Adipocyte (in vitro differentiated cells): ENCODE measurements around the gene PDE7B.
A peak's percentile ranks its signal among the peaks of the same experiment; 100 is the strongest.
"Not testable (repeated sequence)": the region's sequence is repeated elsewhere in the genome, so short reads cannot be mapped to it uniquely, and the experiment has no call there.

Experiments used
- DNase-seq: peaks from one replicate; pipeline ENCODE4 v3.0.0-alpha.2; 2015; ENCODE audit warnings: low read depth
- H3K27me3 ChIP-seq: replicated peaks from 2 replicates; pipeline ENCODE4 v1.7.0; 2013; ENCODE audit warnings: mild to moderate bottlenecking, low read length, moderate library complexity; ENCODE audit not compliant: control insufficient read depth, insufficient read depth
- H3K36me3 ChIP-seq: 2 replicates; pipeline ENCODE4 v1.7.0; 2013; ENCODE audit warnings: low read length, mild to moderate bottlenecking, moderate library complexity; ENCODE audit not compliant: control insufficient read depth, insufficient read depth, severe bottlenecking
- H3K4me1 ChIP-seq: 2 replicates; pipeline ENCODE4 v1.7.0; 2013; ENCODE audit warnings: mild to moderate bottlenecking, low read length, moderate library complexity; ENCODE audit not compliant: control insufficient read depth, insufficient read depth
- H3K4me3 ChIP-seq: 2 replicates; pipeline ENCODE4 v1.7.0; 2013; ENCODE audit warnings: mild to moderate bottlenecking, low read length, moderate library complexity
- H3K9ac ChIP-seq: 2 replicates; pipeline ENCODE4 v1.7.0; 2013; ENCODE audit warnings: mild to moderate bottlenecking, low read length, moderate library complexity
- H3K9me3 ChIP-seq: 2 replicates; pipeline ENCODE4 v1.7.0; 2013; ENCODE audit warnings: mild to moderate bottlenecking, low read length, moderate library complexity; ENCODE audit not compliant: control insufficient read depth

PDE7B gene

GRCh38 chr6:136201732-136202131 lies 350.2 kb downstream of the PDE7B start:
- Histone ChIP-seq H3K36me3 (no peaks in the 10 kb centered on the region), H3K4me3 (no peak overlapping the region), H3K9me3 (no peaks in the 10 kb centered on the region), H3K4me1 (no peaks in the 10 kb centered on the region), H3K9ac (no peak overlapping the region), H3K27me3 (no peaks in the 10 kb centered on the region)
- no peak for DNase-seq

GRCh38 chr6:136208783-136209182 lies 357.3 kb downstream of the PDE7B start:
- Histone ChIP-seq H3K36me3 (no peaks in the 10 kb centered on the region), H3K4me3 (no peak overlapping the region), H3K9ac (no peak overlapping the region), H3K4me1 (no peaks in the 10 kb centered on the region), H3K27me3 (no peaks in the 10 kb centered on the region), H3K9me3 (no peaks in the 10 kb centered on the region)
- DNase-seq, result no peak

GRCh38 chr6:136209496-136209895 lies 358.0 kb downstream of the PDE7B start:
- no peak overlapping the region for H3K9ac ChIP-seq
- no peak for DNase-seq
- H3K36me3 ChIP-seq, result no peaks in the 10 kb centered on the region
- H3K4me1 ChIP-seq, result no peaks in the 10 kb centered on the region
- H3K4me3 ChIP-seq, result no peak overlapping the region
- H3K9me3 ChIP-seq, result no peaks in the 10 kb centered on the region
- no peaks in the 10 kb centered on the region for H3K27me3 ChIP-seq

- Histone ChIP-seq H3K36me3 (no peaks in the 10 kb centered on the region), H3K9me3 (no peaks in the 10 kb centered on the region), H3K9ac (no peak overlapping the region), H3K27me3 (no peaks in the 10 kb centered on the region), H3K4me1 (no peaks in the 10 kb centered on the region), H3K4me3 (no peak overlapping the region)
- no peak for DNase-seq
These were observed 359.1 kb downstream of the PDE7B start for GRCh38 chr6:136210398-136211165.

GRCh38 chr6:136212608-136213007 lies 361.1 kb downstream of the PDE7B start:
- Histone ChIP-seq H3K27me3 (no peaks in the 10 kb centered on the region), H3K4me3 (no peak overlapping the region), H3K4me1 (no peaks in the 10 kb centered on the region), H3K9me3 (no peaks in the 10 kb centered on the region), H3K36me3 (no peaks in the 10 kb centered on the region), H3K9ac (no peak overlapping the region)
- no peak for DNase-seq

DNA sequence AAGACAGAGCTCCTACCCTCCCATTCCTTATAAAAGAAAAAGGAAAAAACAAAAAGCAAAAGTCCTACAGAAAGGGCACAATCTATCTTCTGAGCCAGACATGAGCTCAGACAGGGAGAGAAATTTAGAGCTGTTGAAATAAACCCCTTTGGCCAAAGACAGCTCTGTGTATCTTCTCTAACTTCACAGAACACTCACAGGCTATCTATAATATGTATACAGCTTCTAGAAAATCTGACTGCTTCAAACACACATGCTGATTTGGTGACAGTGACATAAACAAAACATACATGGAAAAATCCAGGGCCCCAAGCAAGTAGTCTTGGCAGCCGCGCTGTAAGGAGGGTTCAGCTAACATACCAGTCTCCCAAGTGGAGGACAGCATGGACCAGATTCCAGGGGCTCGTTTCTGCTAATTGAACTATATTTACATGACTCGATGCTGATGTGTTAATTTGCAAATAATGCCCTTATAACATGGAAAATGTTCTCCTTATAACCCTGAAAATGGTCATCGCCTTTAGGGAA lies 361.6 kb downstream of the PDE7B start:
- Histone ChIP-seq H3K4me3 (no peak overlapping the region), H3K36me3 (no peaks in the 10 kb centered on the region), H3K9me3 (no peaks in the 10 kb centered on the region), H3K27me3 (no peaks in the 10 kb centered on the region), H3K9ac (no peak overlapping the region), H3K4me1 (no peaks in the 10 kb centered on the region)
- no peak for DNase-seq

GRCh38 chr6:136213853-136214252 lies 362.4 kb downstream of the PDE7B start:
- H3K4me3 ChIP-seq, result no peak overlapping the region

DNA sequence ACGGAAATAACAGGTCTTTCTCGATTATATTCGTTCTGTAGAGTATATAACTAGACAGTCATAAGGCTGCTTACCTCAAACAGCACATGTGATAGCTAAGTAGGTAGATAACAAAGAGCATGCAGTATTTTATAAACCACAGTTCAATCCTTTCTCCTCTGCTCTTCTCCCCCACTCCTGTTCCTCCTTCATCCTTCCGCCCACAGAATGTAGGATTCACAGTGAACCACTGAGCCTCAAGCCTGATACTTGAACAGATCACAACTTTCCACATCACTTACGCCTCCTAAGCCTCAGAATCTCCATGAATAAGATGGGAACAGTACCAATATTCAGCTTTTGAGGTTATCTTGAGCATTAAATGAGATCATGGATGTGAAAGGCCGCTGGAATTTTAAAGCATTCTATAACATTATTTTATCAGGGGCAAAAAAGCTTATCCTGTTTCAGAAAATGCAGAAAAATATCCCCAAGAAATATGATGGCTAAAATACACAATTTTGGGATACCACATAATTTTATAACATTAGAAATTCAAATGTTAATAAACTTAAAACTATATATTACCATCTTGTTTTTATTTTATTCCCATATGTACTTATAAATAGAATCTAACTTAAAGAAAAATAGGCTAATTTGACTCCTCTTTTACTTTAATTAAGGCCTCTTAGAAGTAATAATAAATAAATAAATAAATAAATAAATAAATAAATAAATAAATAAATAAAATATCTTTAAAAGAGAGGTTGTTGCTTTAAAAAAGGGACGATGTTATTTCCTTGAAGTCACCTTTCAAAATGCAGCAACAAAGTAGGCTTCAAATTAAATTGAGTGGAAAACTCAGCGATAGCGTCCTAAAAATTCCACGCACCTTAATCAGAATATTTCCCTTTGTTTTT lies 365.3 kb downstream of the PDE7B start:
- Histone ChIP-seq H3K9ac (no peak overlapping the region), H3K4me3 (no peak overlapping the region)
- no peak for DNase-seq

More at GRCh38 chr6:136213853-136214252, 362.4 kb downstream of the PDE7B start:
- Histone ChIP-seq H3K27me3 (no peaks in the 10 kb centered on the region), H3K9ac (no peak overlapping the region), H3K9me3 (no peaks in the 10 kb centered on the region), H3K36me3 (no peaks in the 10 kb centered on the region), H3K4me1 (no peaks in the 10 kb centered on the region)
- no peak for DNase-seq

GRCh38 chr6:136224974-136225373 lies 373.5 kb downstream of the PDE7B start:
- H3K27me3 ChIP-seq, H3K4me1 ChIP-seq, DNase-seq, H3K36me3 ChIP-seq, H3K9me3 ChIP-seq, H3K4me3 ChIP-seq, H3K9ac ChIP-seq: not testable (repeated sequence)

More for the DNA sequence above, 365.3 kb downstream of the PDE7B start:
- H3K4me1 ChIP-seq, result no peaks in the 10 kb centered on the region
- H3K27me3 ChIP-seq, result no peaks in the 10 kb centered on the region
- no peaks in the 10 kb centered on the region for H3K36me3 ChIP-seq
- no peaks in the 10 kb centered on the region for H3K9me3 ChIP-seq

DNA sequence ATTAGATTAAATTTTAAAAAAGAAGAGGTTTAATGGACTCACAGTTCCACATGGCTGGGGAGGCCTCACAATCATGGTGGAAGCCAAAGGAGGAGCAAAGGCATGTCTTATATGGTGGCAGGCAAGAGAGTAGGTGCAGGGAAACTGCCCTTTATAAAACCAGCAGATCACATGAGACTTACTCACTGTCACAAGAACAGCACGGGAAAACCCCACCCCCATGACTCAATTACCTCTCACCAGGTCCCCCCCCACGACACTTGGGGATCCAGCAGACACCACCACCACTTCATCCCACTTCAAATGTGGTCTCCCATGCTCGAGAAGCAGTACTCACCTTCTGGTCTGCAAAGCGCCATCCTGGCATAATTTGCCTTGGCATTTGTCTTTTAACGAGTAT lies 374.0 kb downstream of the PDE7B start:
- peak overlapping the region; percentile 72 for H3K9ac ChIP-seq
- no peaks in the 10 kb centered on the region for H3K36me3 ChIP-seq
- H3K4me3 ChIP-seq, result peak overlapping the region; percentile 78
- H3K9me3 ChIP-seq, result no peaks in the 10 kb centered on the region
- no peaks in the 10 kb centered on the region for H3K27me3 ChIP-seq
- DNase-seq, result no peak
- peaks cover 7% of the 10 kb centered on the region for H3K4me1 ChIP-seq

DNA sequence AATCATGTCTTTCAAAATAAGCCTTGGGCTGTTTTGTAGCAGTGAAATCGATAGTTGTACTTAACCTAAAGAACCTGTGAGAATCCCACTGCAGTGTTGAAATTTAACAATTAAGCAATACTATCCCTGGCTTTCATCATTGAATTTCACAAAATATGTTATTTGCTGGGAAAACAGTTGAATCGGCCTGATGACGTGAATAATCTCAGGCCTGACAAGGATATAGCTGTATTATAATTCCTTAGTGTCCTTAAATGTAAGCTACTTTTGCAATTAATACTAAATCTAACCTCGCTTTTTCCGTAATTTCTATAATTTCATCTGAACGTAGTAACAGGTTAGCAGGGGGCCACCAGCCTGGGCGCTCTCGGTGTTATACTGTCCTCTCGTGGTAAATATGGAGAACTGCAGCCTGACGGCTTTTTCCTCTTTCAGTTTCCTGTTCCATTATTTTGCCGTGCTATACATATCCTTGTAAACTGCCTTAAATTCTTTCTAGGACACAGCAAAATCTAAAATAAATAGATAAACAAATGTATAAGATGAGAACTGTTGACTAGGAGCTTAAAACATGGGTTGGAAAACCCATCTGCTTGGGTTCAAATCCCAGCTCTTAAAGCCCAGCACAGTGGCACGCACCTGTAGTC lies 374.6 kb downstream of the PDE7B start:
- no peaks in the 10 kb centered on the region for H3K27me3 ChIP-seq
- peak; percentile 83 for DNase-seq
- no peaks in the 10 kb centered on the region for H3K36me3 ChIP-seq
- peaks cover 11% of the 10 kb centered on the region for H3K4me1 ChIP-seq
- H3K4me3 ChIP-seq, result peak overlapping the region; percentile 78
- H3K9me3 ChIP-seq, result no peaks in the 10 kb centered on the region
- H3K9ac ChIP-seq, result peak overlapping the region; percentile 72
